Transverse colon (tissue), 3 donors: ENCODE results near the gene NUDCD2.

Source experiments
- CTCF ChIP-seq, 5 experiments: fragments of 200-600 bp in 3 of 5; fragments of 450-650 bp in 2 of 5; sonication (generic) in 3 of 5; IDR thresholded peaks; 1 replicate in 2 of 5; 2 replicates in 3 of 5; pipeline ENCODE4 v1.5.1; 2016 to 2017; ENCODE audit warnings: antibody characterized with exemption in 5 of 5, inconsistent platforms in 3 of 5, mild to moderate bottlenecking in 2 of 5, moderate library complexity in 1 of 5
- POLR2A ChIP-seq: fragments of 450-650 bp; IDR thresholded peaks from one replicate; pipeline ENCODE4 v1.6.1; 2016; ENCODE audit warnings: antibody characterized with exemption, mild to moderate bottlenecking, moderate library complexity

GRCh38 chr5:163434401-163434866 is 25.5 kb downstream of the NUDCD2 start:
- TF ChIP-seq POLR2A (no peak), CTCF (IDR thresholded peaks at IDR 0.05) (no peak)
